ENCODE results near the gene ZNF460. TPM values are rescaled to one million over a fixed set of nuclear protein-coding genes. Genes with fewer than 3 reads are reported as not detected.

ZNF460 gene
- total RNA-seq, 4 donors from 2014 or later: 40.4 to 76.3 (median 65.3) TPM

- no peak overlapping the region for H3K27ac ChIP-seq
- H3K27me3 ChIP-seq: peaks cover 3% of the 10 kb centered on the region
- no peak overlapping the region for H3K4me3 ChIP-seq
- no peaks in the 10 kb centered on the region for H3K36me3 ChIP-seq
- H3K4me1 ChIP-seq: peaks cover 0 to 5% (median 0%) of the 10 kb centered on the region in 3 donors
- H3K9me3 ChIP-seq: no peaks in the 10 kb centered on the region
- TF ChIP-seq POLR2A (IDR thresholded peaks at IDR 0.05) (no peak), CTCF (IDR thresholded peaks at IDR 0.05) (no peak), EP300 (IDR thresholded peaks at IDR 0.05) (no peak), POLR2AphosphoS5 (IDR thresholded peaks at IDR 0.05) (no peak)
- WGBS, 2 donors (ENCODE audit: low coverage in 1 of 2): 44 to 67% methylated on average over 2 to 3 of the region's 4 CpGs
- no peak for ATAC-seq
Observed at GRCh38 chr19:57314146-57314545, 33.9 kb downstream of the ZNF460 start.

- no peak overlapping the region for H3K27ac ChIP-seq
- WGBS, 2 donors (ENCODE audit: low coverage in 1 of 2): 11% methylated on average over 7 to 8 of the region's 29 CpGs
- no peak for ATAC-seq
- no peaks in the 10 kb centered on the region for H3K36me3 ChIP-seq
- peak overlapping the region in 1 of 2 donors; percentile 36 for H3K4me3 ChIP-seq
- H3K4me1 ChIP-seq: peaks cover 0 to 28% (median 11%) of the 10 kb centered on the region in 3 donors
- peaks cover 3% of the 10 kb centered on the region for H3K27me3 ChIP-seq
- H3K9me3 ChIP-seq: peaks cover 0 to 8% (median 0%) of the 10 kb centered on the region in 3 donors
- TF ChIP-seq CTCF (IDR thresholded peaks at IDR 0.05): no peak
Observed at GRCh38 chr19:57317503-57317902, 37.2 kb downstream of the ZNF460 start.

- peak; percentile 1 for ATAC-seq
- TF ChIP-seq EP300 (IDR thresholded peaks at IDR 0.05): no peak
- TF ChIP-seq POLR2A (IDR thresholded peaks at IDR 0.05): no peak
- TF ChIP-seq POLR2AphosphoS5 (IDR thresholded peaks at IDR 0.05): no peak
- TF ChIP-seq CTCF (IDR thresholded peaks at IDR 0.05): no peak
- WGBS, 2 donors (ENCODE audit: low coverage in 1 of 2): no CpG with 5 or more reads among the region's 1 CpG
- peaks cover 3% of the 10 kb centered on the region for H3K27me3 ChIP-seq
- H3K9me3 ChIP-seq: peaks cover 0 to 30% (median 0%) of the 10 kb centered on the region in 3 donors
- H3K4me1 ChIP-seq: peaks cover 0 to 33% (median 11%) of the 10 kb centered on the region in 3 donors
- H3K36me3 ChIP-seq: peaks cover 0 to 22% of the 10 kb centered on the region in 2 donors
- peak overlapping the region; percentile 41 to 92 (median 92) for H3K27ac ChIP-seq
- H3K4me3 ChIP-seq: peak overlapping the region; percentile 59 to 91
Observed at GRCh38 chr19:57319869-57320179, 39.5 kb downstream of the ZNF460 start.

- Histone ChIP-seq H3K27ac (peak within 1 kb of the TSS; percentile 41 to 92 (median 92)), H3K36me3 (peaks cover 0 to 28% of the 10 kb centered on the region in 2 donors), H3K9me3 (peaks cover 0 to 36% (median 0%) of the 10 kb centered on the region in 3 donors), H3K4me3 (peak within 1 kb of the TSS; percentile 59 to 91), H3K4me1 (peaks cover 0 to 33% (median 11%) of the 10 kb centered on the region in 3 donors), H3K27me3 (peaks cover 3% of the 10 kb centered on the region)
- 0% methylated on average over 4 to 11 of the region's 71 CpGs for WGBS, 2 donors (ENCODE audit: low coverage in 1 of 2)
- TF ChIP-seq POLR2AphosphoS5 (IDR thresholded peaks at IDR 0.05) (peak; percentile 74), POLR2A (IDR thresholded peaks at IDR 0.05) (peak; percentile 67 to 73), EP300 (IDR thresholded peaks at IDR 0.05) (no peak), CTCF (IDR thresholded peaks at IDR 0.05) (peak in 2 of 4 experiments; percentile 5 to 12)
- peak; percentile 100 for ATAC-seq
Observed at GRCh38 chr19:57320180-57321084, 40.1 kb downstream of the ZNF460 start, which contains the start of gene ZNF543. ZNF543 (plus strand) TSS chr19:57320472; CDS start chr19:57320854, 382 bp downstream.
